GM15510 (cell line): ENCODE results near the gene WDR41.

ENCODE experiments used
- POLR2A ChIP-seq: IDR thresholded peaks from 3 replicates; pipeline ENCODE4 v1.6.1; 2011; ENCODE audit warnings: borderline replicate concordance; ENCODE audit not compliant: insufficient read length; ENCODE audit errors: extremely low read depth

WDR41 gene, protein sequence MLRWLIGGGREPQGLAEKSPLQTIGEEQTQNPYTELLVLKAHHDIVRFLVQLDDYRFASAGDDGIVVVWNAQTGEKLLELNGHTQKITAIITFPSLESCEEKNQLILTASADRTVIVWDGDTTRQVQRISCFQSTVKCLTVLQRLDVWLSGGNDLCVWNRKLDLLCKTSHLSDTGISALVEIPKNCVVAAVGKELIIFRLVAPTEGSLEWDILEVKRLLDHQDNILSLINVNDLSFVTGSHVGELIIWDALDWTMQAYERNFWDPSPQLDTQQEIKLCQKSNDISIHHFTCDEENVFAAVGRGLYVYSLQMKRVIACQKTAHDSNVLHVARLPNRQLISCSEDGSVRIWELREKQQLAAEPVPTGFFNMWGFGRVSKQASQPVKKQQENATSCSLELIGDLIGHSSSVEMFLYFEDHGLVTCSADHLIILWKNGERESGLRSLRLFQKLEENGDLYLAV

DNA sequence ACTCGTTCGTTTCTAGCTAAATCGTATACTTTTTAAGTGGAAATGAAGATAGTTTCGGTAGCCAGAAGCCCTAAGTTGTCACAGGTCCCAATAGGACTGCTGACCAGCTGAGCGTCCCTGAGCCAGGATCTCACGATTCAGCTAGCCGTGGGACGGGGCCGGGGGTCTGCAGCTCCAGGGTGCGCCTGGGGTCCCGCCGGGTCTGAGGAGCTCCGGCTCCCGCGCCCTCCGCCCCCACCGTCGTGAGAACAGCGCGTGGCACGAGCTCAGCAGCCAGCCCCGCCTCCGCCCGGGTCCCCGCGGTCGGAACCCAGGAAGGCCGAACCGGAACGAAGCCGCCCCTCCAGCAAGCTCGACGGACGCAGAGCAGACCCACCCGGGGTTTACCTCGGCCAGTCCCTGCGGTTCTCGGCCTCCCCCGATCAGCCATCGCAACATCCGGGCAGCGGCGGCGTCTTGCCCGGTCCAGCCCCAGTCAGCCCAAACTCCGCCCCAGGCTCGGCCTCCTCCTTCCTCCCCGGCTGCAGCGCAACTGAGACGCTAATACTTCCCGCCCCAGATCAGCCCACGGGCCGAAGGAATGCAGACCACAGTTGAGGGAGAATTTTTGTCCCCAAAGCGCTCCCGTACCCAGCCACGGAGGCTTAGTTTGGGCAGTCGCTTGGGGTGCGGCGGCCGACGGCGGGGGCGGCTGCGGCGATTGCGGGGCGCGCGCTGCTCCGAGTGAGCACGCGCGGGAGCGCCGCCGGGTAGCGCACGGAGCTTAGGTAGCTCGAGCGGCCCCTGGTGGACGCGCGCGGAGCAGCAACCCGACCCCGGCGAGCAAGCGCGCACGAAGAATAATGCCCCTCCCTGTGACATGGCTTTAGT lies at the start of gene WDR41:
Gene WDR41, minus strand, starts transcription at position 534 of the 870 bp plus-strand sequence. Its CDS starts 96 bp downstream, at position 438.
- TF ChIP-seq POLR2A, result peak; percentile 72

DNA sequence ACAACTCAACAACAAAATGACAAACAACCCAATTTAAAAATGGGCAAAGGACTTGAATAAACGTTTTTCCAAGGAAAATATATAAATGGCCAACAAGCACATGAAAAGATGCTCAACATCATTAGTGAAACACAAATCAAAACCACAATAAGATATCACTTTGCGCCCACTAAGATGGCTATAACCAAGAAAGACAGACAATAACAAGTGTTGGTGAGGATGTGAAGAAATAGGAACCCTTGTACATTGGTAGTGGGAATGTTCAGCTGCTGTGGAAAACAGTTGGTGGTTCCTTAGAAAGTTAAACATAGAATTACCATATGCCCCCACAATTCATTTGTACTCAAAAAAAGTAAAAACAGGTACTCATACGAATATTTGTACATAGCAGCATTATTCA lies 39.2 kb upstream of the WDR41 start:
- TF ChIP-seq POLR2A, result no peak

DNA sequence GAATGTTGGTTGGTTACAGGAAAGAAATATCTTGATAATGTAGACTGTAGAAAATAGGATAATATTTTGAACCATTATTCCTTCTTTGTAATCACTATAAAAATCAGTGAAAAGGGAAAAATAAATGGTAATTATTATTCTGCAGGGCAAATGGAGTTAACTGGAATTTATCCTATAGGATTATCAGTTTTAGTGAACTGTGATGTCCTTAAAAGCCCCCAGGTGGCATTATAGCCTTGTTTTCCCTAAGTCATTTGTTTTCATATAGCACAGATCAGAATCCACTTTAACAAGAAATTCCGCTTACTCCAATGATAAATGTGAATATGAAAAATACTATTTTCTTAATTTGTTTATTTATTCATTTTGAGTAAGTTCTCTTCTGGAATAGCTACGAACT lies 26.2 kb upstream of the WDR41 start:
- TF ChIP-seq POLR2A, result no peak

DNA sequence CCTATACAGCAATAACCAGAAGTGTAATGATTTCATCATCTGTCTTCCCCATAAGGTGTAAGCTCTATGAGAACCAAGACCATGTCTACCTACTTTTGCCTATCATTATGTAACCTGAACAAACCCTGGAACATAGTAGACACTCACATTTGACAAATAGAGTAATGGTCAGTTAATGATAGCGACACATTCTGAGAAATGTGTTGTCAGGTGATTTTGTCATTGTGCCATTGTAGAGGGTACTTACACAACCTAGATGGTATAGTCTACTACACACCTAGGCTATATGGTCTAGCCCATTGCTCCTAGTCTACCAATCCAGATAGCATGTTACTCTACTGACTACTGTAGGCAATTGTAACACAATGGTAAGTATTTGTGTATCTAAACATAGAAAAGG lies 22.3 kb upstream of the WDR41 start:
- TF ChIP-seq POLR2A, result no peak

DNA sequence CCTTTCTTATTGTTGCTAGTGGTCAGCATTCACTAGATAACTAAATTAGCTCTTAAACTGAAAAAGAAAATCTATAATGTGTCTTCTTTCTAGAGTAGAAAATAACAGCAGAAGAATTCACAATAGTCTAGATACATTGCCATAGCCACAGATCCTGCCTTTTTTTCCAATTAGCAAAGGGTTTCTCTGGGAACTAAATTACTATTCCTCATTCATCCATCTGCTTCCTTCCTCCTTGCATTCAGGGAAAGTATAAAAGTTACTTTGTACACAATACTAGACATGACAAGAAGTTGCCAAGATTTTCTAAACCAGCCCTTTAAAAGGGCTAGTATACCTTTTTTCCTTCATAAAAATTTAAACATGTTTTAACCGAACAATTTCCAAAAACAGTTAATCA lies 21.2 kb upstream of the WDR41 start:
- TF ChIP-seq POLR2A, result no peak

DNA sequence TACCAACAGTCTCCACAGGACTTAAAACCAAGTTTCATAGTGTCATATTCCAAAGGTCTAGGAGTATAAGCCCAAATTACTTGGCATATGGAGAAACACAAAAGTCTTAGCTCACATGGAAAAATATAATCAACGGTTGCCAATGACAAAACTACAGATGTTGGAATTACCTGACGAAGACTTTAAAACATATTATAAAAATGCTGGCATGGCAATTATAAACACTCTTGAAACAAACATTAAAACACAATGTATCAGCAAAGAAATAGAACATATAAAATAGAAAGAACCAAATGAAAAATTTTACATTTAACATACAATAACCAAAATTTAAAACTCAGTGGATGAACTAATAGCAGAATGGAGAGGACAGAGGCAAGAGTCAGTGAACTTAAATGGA lies 7.9 kb upstream of the WDR41 start:
- no peak for TF ChIP-seq POLR2A

DNA sequence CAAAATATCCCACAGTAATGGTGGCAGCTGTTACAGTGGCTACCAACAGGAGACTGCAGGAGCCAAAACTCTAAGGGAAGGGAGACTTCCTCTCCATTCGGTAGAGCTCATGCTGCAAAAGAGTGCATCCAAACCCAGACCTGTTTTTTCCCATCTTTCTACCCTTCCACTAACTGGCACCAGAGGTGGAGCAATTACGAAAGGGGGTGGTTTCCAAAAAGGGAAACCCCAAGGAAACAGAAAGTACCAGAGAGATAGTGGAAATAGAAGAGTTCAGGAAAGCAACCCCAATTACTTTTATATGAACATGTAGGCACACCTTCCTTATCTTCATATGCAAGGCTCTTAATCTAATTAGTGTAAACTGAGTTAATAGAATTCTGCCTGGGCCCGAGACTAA lies 7.3 kb upstream of the WDR41 start:
- no peak for TF ChIP-seq POLR2A

DNA sequence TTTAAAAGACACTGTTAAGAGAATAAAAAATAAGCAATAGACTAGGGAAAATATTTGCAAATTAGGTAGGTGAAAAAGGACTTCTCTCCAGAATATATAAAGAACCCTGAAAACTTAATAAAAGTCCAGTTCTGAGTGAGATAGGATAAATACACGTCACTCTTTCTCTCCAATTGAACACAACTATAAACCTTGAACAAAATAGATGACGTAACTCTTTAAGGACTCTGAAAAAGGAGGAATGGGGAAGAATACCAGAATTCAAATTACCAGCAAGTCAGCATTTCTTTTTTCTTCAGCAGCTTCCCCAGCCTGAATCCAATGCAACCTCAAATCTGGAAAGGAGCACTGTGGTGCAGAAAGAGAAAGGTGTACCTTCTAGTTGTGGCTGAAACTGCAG lies 6.8 kb upstream of the WDR41 start:
- TF ChIP-seq POLR2A, result no peak

DNA sequence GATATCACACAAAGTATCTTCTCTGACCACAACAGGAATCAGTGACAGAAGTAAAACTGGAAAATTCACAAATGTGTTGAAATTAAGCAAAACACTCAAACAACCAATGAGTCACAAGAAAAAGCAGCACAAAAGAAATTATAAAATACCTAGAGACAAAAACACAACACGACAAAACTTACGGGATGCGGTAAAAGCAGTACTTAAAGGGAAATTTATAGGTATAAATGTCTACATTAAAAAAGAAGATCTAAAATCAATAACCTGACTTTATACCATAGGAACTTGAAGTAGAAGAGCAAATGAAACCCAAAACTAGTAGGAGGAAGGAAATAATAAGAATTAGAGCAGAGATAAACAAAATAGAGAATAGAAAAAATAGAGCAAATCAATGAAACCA lies 2.8 kb upstream of the WDR41 start:
- no peak for TF ChIP-seq POLR2A

DNA sequence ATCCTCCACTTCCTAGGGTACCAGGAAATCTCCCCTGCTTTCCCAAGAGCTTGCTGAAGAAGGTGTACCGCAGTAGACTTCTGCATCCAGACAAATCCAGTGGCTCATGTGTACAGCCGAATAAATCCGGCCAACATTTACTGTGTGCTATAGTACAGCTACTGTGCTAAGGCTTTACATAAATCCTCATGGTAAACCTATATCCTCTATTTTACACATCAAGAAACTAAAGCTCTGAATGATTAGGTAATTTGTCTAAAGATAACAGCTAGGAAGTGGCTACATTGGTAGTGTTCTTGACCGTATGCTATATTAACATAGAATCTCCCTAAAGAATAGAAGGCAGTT lies 511 bp upstream of the WDR41 start:
- TF ChIP-seq POLR2A, result no peak

DNA sequence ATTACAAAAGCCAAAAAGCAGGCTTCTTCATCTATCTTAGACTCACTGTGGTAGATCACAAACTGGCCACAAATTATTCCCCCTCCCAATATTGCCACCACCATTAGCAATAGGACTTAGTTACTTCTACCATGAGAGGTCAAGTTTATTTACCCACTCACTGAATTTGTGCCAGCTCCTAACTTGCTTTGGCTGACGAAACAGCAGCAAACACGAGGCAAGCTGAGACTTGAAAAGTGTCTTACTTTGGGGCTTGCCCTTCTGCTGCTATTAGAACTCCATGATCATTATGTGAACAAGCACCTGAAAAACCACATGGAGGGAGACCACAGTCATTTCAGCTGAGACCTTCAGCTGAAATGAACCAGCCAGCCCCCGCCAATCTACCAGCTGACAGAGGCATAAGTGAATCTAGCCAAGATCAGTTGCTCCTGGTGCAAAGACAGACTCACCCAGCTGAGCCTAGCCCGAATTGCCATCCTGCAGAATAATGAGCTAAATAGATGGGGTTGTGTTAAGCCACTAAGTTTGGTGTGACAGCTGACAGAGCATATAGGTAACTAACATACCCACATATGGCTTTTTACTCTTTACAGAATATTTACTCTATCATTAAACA lies 5.7 kb downstream of the WDR41 start:
- no peak for TF ChIP-seq POLR2A

DNA sequence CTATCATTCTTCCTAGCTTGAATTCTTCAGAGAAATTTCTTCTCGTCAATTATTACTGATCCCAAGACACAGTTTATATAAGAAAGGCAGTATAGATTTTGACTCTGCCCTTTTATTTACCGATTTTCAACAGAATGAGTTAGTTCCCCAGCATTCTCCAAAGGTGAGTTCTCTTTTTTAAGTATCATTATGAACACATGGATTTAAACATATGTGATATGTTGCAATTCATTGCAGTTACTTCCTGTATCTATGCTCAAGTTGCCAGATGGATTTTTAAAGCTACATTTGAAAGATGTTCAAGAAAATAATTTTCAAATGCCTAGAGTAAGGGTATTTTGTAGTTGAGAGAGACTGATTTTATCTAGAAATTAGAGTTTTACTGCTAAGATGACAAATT lies 8.4 kb downstream of the WDR41 start:
- TF ChIP-seq POLR2A, result no peak

DNA sequence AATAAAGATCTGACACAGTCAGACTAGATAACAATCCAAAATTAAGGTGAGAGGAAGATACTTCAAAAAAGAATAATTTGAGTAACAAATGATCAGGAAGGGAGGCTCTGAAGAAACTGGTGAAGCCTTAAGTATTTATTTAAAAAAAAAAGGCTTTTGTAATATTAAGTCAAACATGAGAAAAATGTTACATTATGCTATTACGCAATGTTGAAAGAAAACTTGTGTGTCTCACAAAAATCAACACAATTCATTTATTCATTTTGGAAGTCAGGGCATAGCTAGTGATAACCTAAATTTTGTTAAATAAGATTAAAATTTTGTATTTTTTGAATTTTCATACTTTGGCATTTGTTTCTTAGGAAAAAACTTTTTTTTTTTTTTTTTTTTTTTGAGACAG lies 28.2 kb downstream of the WDR41 start:
- TF ChIP-seq POLR2A, result no peak

DNA sequence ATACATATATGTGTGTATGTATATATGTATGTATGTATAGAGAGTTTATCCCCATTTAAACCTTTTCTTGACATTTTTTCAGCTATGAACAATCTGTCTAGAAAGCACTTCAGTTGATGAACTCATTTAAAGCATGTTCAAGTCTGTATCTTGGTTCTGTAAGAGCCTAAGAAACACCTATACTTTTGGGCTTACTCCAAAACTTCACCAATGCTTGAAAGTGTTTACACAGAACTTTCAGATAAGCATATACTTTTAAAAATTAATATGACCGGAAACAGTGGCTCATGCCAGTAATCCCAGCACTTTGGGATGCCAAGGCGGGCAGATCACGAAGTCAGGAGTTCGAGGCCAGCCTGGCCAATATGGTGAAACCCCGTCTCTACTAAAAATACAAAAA lies 30.8 kb downstream of the WDR41 start:
- TF ChIP-seq POLR2A, result no peak

DNA sequence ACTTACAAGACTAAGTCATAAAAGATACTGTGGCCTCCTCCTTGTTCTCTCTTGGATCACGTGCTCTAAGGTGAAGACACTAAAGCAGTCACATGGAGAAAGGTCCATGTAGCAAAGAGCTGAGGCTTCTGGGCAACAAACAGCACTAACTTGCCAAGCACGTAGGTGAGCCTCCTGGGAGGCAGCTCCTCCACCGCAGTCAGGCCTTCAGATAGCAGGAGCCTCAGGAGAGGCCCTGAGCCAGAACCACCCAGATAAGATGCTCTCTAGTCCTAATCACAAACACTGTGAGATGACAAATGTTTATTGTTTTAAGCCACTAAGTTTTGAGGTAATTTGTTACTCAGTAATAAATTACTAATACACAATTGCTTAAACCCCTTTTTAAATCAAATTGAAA lies 38.0 kb downstream of the WDR41 start:
- TF ChIP-seq POLR2A, result no peak

DNA sequence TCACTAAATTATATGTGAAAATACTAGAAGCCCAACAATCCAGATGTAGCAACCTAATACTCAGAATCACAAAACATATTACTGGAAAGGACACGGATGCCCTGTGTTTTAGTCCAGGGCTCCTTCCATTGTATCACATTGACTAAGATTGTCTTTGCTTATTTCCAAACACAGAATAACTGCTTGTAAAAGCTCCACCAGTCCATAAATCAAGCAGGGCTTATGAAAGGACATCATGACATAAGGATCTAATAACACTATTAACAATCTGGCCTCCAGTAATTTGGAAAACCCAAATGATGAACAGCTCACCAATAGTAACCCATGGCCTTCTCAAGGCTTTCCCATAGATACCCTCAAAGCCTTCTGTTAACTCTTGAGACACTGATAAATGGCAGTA lies 39.8 kb downstream of the WDR41 start:
- no peak for TF ChIP-seq POLR2A

DNA sequence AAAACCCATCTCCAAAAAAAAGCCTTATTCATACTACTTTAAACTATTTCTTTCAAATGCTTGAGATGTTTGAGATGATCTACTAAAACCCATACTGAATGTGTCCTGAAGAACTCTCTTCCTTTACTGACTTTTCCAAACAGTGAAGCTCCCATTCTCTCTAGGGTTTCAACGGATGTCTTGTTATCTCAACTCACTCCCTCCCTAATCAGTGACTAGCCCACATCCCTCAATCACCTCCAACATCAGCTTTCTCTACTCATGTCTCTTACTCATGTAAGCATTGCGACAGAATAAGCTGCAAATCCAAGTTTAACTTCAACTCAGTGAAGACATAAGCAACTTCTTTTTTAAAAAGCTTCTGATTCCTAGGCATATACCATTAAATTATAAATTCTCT lies 42.1 kb downstream of the WDR41 start:
- no peak for TF ChIP-seq POLR2A

DNA sequence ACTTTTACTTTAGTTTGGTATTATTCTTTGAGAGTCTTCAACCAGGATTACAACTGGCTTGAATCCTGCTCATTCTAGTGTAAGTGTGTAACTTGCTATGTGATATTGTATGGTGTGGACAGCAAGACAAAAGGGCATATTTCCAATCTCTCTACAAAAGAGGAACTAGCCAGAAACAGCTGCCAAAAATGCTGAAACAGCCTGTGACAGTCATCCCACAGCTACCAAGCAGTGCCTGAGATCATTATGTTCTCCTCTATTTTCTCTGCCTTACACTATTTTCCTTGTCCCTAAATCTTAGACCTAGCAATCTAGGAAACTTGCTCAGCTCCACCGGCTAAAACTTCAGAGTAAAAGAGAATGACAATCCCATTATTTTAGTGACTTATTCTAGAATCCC lies 42.8 kb downstream of the WDR41 start:
- no peak for TF ChIP-seq POLR2A
